CD4-positive, alpha-beta T cell treated with Interleukin-12 subunit alpha and Interleukin-12 subunit beta, for 1 hour (primary cell): ENCODE measurements around the gene DDX43.
"Not testable (repeated sequence)": the region's sequence is repeated elsewhere in the genome, so short reads cannot be mapped to it uniquely, and the experiment has no call there.

ENCODE experiments used
- DNase-seq: peaks from one replicate; pipeline ENCODE4 v3.0.0-alpha.2; 2020

DDX43 gene

GRCh38 chr6:73394577-73395354 is at the start of gene DDX43:
DDX43 (plus strand) TSS chr6:73394828; CDS start chr6:73394906, 78 bp downstream.
- peak; percentile 80 for DNase-seq

- no peak for DNase-seq
These were observed 46.0 kb upstream of the DDX43 start for GRCh38 chr6:73348550-73349204.

- DNase-seq, result no peak
These were observed 45.3 kb upstream of the DDX43 start for GRCh38 chr6:73349311-73349710.

DNA sequence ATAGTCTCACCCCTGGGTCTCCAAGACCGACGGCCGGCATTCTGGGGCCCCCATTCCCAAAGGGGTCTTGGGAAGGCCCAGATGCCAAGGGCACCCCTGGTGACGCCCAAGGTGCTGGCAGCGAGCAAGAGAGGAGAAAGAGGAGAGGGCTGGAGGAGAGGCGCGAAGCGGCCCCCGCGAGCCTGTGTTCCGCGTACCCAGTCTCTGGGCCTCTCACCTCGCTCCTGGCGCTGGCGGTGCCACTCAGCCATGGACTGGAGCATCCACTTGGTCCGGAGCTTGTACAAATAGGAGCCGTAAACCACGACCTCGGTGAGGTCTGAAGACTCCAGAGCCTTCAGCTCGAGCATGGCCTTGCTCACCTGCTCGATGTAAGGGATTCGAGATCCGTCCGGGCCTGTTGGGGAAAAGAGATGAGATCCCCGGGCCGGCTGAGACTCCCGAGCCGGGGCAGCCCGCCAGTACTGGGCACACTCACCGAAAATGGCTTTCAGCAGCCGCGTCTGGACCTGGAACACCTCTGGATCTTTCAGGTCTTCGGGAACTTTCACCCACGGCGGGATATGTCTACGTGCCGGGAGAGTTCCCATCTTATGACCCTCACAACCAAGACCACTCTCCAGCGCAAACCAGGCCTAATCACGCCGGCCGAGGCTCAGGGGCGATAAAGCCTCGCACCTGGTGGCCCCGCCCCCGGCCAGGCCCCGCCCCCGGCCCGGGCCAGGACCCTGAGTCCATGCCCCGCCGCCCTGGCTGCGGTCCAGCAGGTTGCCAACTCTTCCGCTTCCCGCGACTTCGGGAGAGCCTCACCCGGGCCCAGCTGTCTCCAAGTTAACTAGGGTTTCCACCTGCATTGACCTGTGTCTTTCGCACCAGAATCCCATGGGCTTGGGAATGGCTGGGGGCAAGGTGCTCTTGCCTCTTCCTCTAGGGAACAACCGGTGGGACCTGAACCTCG is 40.7 kb upstream of the DDX43 start, which contains the start of gene DPPA5:
DPPA5 (minus strand) TSS at position 641 of the 958 bp plus-strand sequence; CDS start at position 590, 51 bp downstream.
- DNase-seq, result no peak

DNA sequence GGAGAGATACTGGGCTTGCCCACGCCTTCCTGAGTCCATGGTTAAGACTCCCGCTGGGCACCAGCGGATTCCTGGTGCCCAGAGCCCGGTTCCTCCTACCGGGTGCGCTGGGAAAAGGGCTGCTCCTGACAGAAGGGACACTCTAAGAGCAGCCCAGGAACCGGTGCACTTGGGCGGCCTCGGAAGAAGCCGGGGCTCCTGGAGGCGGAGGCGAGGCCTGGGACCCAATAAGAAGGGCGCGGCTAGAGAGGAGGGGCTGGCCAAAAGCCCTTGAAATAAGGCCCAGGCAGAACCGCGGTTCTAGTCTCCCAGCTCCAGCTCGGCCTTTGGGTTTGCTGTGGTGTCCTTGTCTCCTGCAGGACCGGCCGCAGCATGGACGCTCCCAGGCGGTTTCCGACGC is 32.3 kb upstream of the DDX43 start, which contains the start of gene KHDC3L:
KHDC3L (plus strand) TSS at position 301 of the 400 bp plus-strand sequence; CDS start at position 373, 72 bp downstream.
- DNase-seq, result no peak

GRCh38 chr6:73362869-73363536 is 31.6 kb upstream of the DDX43 start:
- no peak for DNase-seq

GRCh38 chr6:73363537-73363875 is 31.1 kb upstream of the DDX43 start:
- no peak for DNase-seq

DNA sequence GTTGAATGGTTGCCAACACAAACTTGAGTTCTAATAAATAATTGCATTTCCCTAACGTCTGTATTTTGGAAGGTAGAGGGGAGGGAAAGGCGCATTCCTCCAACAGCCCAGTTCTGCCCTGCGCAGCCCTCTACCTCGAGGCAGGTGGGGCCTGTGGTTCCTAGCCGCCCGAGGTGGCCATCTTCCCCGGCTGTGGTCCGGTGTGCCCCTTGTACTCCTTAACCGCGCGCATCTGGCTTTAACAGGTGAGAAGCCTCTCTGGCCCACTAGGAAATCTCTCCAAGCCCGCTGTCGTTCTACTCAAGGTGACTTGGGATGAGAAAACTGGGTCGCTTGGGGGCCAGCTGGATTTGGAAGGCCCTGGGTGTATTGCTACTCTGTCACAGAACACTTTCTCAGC is 30.5 kb upstream of the DDX43 start:
- DNase-seq, result no peak

DNA sequence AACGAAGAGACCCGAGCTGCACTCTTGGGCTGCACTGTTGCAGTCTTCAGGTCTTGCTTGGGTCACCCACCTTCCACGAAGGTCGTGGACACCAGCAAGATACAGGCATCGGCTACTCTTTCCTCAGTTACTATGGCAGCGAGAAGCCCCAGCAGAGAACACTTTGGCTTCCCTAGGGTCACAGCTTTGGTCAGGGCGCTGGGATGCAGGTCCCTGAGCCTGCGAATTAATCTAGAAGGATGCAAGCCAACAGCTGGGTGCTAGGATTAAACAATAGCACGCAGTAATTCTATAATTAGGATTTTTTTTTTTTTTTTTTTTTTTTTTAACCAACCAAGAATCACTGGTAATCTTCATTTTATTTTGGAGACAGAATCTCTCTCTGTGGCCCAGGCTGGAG is 30.1 kb upstream of the DDX43 start:
- DNase-seq, result no peak

DNA sequence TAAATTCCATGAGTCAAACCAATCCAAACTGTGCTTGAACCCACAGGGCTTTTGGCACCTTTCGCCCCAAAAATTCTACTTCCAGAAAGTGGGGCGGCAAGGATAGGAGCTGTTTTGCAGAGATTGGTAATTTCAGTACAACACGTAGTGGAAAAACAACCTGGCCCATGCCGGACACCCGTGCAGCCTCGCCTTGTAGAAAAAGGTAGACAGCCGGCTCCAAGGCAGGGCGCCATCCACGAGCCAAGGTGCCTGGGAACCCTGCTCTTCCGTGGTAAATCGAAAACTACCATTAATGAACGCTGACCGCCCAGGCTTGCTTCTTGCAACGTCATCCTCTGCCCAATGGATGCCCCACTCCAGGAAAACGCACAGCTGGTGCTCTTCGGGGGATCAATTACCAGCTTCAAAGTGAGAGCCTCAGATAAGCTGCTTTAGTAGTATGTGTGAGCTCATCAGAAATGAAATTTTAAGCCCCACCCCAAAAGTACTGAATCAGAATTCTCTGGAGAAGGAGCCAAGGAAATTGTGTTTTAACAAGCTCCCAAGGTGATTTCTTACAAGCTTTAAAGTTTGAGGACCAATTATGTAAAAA is 26.8 kb upstream of the DDX43 start:
- no peak for DNase-seq

DNA sequence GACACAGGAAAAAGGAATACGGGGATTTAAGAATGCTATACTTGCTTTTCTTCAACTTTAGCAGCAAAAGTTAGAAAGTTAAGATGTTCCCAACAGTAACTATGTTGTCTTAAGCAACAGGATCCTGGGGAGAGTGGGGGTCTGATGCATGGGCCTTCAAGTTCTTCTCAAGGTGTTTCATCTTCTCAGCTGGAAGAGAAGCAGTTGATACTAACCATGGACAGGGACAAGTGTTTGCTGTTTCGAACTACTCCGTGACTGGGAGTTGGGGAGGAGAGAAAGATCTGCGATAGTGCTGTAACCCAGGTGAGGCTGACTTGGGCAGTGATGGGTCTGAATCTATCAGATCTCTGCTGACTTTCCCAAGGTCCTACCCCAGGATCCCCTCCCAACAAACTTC is 26.0 kb upstream of the DDX43 start:
- no peak for DNase-seq

DNA sequence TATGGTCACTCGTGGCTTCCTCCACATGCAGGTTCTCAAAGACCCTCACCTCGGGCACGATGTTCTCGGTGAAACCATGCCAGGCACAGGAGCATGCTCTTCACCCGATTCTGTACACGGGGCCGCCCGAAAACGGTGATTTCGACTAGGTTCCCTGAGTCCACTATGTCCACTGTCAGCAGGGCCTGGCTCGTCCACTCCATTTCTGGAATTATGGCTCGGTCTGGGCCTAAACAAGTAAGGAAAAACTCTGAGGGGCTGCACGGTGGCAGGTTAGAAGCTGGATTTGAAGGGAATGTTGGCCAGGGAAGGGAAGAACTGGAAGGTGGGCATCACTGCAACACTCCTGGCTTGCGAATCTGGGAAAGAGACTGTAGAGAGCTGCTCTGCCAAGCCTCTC is 25.5 kb upstream of the DDX43 start:
- no peak for DNase-seq

GRCh38 chr6:73369563-73369962 is 25.1 kb upstream of the DDX43 start, which contains the start of gene OOEP:
OOEP (minus strand) TSS chr6:73369897; CDS start chr6:73369792, 105 bp downstream.
- no peak for DNase-seq

DNA sequence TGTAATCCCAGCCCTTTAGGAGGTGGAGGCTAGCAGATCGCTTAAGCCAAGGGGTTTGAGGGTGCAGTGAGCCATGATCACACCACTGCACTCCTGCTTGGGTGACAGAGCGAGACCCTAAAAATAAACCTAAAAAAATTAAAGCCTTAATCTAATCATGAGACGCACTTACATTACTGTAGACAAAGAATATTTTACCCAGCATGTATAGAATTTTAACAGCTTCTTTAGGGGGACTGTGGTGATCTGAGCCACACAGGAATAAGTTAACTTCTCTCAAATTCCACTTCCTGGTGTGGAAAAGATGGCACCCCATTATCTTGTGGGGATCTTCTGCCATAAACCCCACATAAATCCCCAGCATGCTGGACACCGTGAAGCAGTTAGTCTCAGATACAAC is 22.6 kb upstream of the DDX43 start:
- DNase-seq, result no peak

- DNase-seq, result no peak
These were observed 22.1 kb upstream of the DDX43 start for GRCh38 chr6:73372516-73372915.

DNA sequence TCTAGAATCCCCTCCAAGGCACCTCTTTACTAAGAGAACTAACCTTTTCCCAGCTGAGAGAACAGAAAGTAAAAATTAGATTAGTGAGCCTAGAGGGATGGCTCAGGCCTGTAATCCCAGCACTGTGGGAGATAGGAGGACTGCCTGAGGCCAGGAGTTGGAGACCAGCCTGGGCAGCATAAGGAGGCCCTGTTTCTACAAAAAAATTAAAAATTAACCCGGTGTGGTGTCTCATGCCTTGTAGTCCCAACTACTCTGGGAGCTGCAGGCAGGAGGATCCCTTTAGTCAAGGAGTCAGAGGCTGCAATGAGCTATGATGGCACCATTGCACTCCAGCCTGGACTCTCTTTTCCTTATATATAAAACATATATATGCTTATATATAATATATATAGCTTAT is 19.4 kb upstream of the DDX43 start:
- DNase-seq, result no peak

DNA sequence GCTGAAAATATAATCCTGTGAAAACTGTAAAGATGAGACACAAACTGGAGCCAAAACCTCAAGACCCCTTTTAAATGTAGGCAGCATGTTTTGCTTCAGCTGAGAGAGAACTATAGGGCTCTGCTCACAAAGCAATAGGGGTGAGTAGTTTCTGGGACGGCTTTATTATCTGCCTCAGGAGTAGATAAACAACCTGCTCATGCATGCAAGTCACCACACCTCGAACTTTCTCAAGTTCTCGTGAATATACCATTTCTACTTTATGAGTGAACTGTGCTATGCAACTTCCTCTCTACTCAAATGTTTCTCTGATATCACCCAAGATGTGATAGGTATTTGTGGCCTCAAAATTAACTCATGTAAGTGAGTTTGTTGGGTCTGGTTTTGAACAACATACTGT is 17.4 kb upstream of the DDX43 start:
- DNase-seq, result no peak

DNA sequence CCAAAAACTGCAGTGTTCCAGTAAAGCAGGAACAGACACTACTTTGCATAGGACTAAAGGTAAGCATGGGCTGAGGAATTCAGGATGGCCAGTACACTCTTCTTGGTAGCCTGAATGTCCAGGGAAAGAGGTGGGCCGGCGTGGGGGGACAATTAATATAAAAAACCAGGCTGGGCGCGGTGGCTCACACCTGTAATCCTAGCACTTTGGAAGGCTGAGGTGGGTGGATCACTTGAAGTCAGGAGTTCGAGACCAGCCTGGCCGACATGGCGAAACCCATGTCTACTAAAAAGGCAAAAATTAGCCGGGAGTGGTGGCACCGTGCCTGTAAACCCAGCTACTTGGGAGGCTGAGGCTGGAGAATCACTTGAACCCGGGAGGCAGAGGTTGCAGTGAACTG is 13.1 kb upstream of the DDX43 start:
- DNase-seq, result not testable (repeated sequence)

- DNase-seq, result no peak
These were observed 12.0 kb upstream of the DDX43 start for GRCh38 chr6:73382462-73383113.

DNA sequence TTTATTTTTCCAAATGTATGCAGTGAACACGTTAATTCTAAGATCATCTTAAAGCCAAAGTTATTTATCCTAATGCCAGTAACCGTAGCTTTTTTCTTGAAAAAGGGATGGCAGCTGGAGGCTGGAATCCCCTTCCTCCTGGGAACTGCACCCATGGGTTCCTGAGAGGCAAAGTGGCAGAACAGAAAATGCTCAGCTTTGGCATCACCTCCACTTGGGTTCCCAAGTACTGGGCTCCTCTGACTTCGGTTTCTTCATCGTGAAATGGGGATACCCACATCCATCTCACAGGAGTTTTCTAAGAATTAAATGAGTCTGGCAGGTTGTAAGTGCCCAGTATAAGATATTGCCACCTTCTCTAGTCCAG is 6.2 kb upstream of the DDX43 start:
- DNase-seq, result no peak

DNA sequence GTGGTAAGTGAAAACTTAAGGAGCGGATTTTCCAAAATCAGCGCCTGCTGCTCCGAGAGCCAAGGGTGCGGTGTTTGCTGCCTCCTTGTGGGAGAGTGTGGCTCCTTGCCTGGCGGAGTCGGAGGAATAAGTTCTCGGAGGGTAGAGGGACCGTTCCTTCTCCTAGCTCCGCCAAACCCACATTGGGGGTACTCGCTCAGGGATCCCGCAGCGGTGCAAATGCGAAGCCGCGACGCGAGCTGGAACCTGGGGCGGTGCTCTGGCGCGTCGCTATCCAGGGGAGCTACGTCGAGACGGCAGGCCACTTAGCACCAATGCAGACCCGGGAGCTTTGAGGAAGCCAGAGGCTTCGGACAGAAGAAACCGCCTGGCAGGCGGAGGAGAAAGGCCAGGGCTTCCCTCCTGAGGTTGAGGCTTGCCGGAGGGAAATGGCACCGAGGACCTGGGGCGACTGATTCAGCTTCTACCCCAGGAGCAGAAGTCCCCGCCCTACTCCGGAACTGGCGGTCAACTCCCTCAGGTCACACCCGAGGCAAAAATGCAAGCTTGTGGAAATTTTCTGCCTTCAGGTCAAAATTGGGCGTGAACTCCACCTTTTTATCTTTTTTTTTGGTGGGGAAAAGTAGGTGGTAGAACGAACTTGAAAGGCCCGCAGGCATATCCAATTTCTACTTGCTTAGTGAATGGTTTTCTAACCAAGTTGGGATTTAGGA is 5.7 kb upstream of the DDX43 start:
- DNase-seq, result peak; percentile 73
